ENCODE data around the gene DSCAM.

- TF ChIP-seq REST (IDR thresholded peaks at IDR 0.05; ENCODE audit: insufficient read depth in 1 of 2, low read depth in 2 of 2, low read length in 2 of 2) (no peak), POLR2AphosphoS5 (IDR thresholded peaks at IDR 0.05; ENCODE audit: low read depth, low read length) (no peak), TAF1 (IDR thresholded peaks at IDR 0.05; ENCODE audit: borderline replicate concordance, insufficient read depth, low read length) (no peak), SIN3A (IDR thresholded peaks at IDR 0.05; ENCODE audit: borderline replicate concordance, insufficient read depth, low read length) (no peak)
These were observed 87.9 kb downstream of the DSCAM start for GRCh38 chr21:40759061-40759460.

Data from PFSK-1 (cell line).